Measurements from ENCODE around the gene EMCN. TPM values are rescaled to one million over a fixed set of nuclear protein-coding genes. Genes with fewer than 3 reads are reported as not detected.

Gene EMCN
- total RNA-seq, 1 experiment from 2014 or later, result not detected

DNA sequence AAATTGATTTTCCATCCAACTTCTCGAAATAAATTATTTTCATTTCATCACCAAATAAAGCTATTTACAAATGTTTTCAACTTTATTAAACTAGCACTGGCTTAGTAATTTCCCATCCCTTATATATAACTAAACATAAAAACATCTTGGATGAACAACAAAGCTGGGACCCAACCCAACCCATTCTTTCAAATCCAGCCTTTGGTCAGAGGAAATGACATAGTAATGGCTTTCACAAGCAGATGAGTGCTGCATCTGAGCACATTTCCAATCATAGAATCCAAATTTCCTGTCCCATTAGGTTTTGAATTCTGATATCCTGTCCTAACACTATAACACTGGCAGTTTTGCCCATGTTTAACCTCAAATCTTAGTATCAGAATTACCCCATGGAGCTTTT is 7.9 kb upstream of the EMCN start:
- ChIA-PET POLR2A (no interaction called here), CTCF (no interaction called here), RAD21 (ENCODE audit: low non-redundant PET in 1 of 2, low total read pairs in 2 of 2, uncharacterized antibody in 2 of 2, unreplicated experiment in 2 of 2) (no interaction called here)
- Histone ChIP-seq H3K4me1 (ENCODE audit: control insufficient read depth in 1 of 2, insufficient read depth in 2 of 2, low read length in 2 of 2) (no peaks in the 10 kb centered on the region), H3K27me3 (ENCODE audit: insufficient read depth, low read length) (no peaks in the 10 kb centered on the region), H2AFZ (ENCODE audit: low read depth, low read length, poor library complexity, severe bottlenecking) (no peak overlapping the region), H3K79me2 (ENCODE audit: insufficient read depth, low read length) (no peaks in the 10 kb centered on the region), H3K9me3 (ENCODE audit: control insufficient read depth in 1 of 2, insufficient read depth in 1 of 2, low read depth in 1 of 2, low read length in 2 of 2) (no peaks in the 10 kb centered on the region), H3K27ac (ENCODE audit: low read depth, low read length) (no peak overlapping the region), H3K4me3 (replicated peaks in 1 of 2; ENCODE audit: low read depth in 1 of 2, low read length in 2 of 2) (no peak overlapping the region), H3K4me2 (ENCODE audit: low read length) (no peak overlapping the region), H3K9me2 (ENCODE audit: insufficient read depth) (no peaks in the 10 kb centered on the region), H3K36me3 (ENCODE audit: control insufficient read depth in 1 of 2, insufficient read depth in 2 of 2, low read length in 2 of 2) (no peaks in the 10 kb centered on the region), H3K9ac (ENCODE audit: low read length) (no peak overlapping the region), H4K20me1 (ENCODE audit: insufficient read depth) (no peaks in the 10 kb centered on the region)
- DNase-seq (ENCODE audit: low read depth, low spot score) (no peak), ATAC-seq (no peak)
- no TSS peak for BruUV-seq (replicated peaks)
- intact Hi-C loops (cut with micrococcal nuclease), result no loop called here
- TF ChIP-seq EGR1 (IDR thresholded peaks at IDR 0.05; ENCODE audit: low read depth) (no peak), ZNF274 (IDR thresholded peaks at IDR 0.05; ENCODE audit: low read depth, low read length) (no peak), TCF7L2 (IDR thresholded peaks at IDR 0.05; ENCODE audit: borderline replicate concordance, extremely low read depth, insufficient read depth, insufficient read length) (no peak), RAD21 (IDR thresholded peaks at IDR 0.05; ENCODE audit: low read depth) (no peak), FOSL1 (IDR thresholded peaks at IDR 0.05; ENCODE audit: low read depth) (no peak), SIN3A (IDR thresholded peaks at IDR 0.05; ENCODE audit: low read depth) (no peak), EZH2phosphoT487 (IDR thresholded peaks at IDR 0.05; ENCODE audit: borderline replicate concordance) (no peak), SRF (IDR thresholded peaks at IDR 0.05; ENCODE audit: low read depth) (no peak), ZBTB33 (IDR thresholded peaks at IDR 0.05; ENCODE audit: extremely low read depth, insufficient replicate concordance, low read length) (no peak), JUND (IDR thresholded peaks at IDR 0.05) (no peak), ATF3 (IDR thresholded peaks at IDR 0.05) (no peak), REST (IDR thresholded peaks at IDR 0.05; ENCODE audit: low read depth) (no peak), ELF1 (IDR thresholded peaks at IDR 0.05; ENCODE audit: borderline replicate concordance, low read depth) (no peak), POLR2AphosphoS5 (IDR thresholded peaks at IDR 0.05; ENCODE audit: low read depth, low read length) (no peak), YY1 (IDR thresholded peaks at IDR 0.05; ENCODE audit: extremely low read depth, insufficient replicate concordance, low read depth, low read length) (no peak), CBX3 (IDR thresholded peaks at IDR 0.05; ENCODE audit: low read depth) (no peak), CEBPB (IDR thresholded peaks at IDR 0.05; ENCODE audit: low read depth) (no peak)
- TF ChIP-seq, protein P1, sequence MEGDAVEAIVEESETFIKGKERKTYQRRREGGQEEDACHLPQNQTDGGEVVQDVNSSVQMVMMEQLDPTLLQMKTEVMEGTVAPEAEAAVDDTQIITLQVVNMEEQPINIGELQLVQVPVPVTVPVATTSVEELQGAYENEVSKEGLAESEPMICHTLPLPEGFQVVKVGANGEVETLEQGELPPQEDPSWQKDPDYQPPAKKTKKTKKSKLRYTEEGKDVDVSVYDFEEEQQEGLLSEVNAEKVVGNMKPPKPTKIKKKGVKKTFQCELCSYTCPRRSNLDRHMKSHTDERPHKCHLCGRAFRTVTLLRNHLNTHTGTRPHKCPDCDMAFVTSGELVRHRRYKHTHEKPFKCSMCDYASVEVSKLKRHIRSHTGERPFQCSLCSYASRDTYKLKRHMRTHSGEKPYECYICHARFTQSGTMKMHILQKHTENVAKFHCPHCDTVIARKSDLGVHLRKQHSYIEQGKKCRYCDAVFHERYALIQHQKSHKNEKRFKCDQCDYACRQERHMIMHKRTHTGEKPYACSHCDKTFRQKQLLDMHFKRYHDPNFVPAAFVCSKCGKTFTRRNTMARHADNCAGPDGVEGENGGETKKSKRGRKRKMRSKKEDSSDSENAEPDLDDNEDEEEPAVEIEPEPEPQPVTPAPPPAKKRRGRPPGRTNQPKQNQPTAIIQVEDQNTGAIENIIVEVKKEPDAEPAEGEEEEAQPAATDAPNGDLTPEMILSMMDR (IDR thresholded peaks at IDR 0.05 in 2 of 3, conservative IDR thresholded peaks at IDR 0.05 in 1 of 3; ENCODE audit: borderline replicate concordance in 1 of 3, insufficient read depth in 1 of 3, low read depth in 2 of 3, low read length in 2 of 3), result no peak
- TF ChIP-seq, protein P2, sequence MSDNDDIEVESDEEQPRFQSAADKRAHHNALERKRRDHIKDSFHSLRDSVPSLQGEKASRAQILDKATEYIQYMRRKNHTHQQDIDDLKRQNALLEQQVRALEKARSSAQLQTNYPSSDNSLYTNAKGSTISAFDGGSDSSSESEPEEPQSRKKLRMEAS (IDR thresholded peaks at IDR 0.05), result no peak

Measured in HCT116 (cell line).